T-cell (primary cell): ENCODE data around the gene GPRIN1. TPM values are rescaled to one million over a fixed set of nuclear protein-coding genes. Genes with fewer than 3 reads are reported as not detected.

Source experiments
- ATAC-seq, 4 experiments: fragments of 200-7000 bp in 3 of 4; fragments of 150-1000 bp in 1 of 4; cut with Tn5 transposase; replicated peaks in 1 of 4; 1 replicate in 3 of 4; 2 replicates in 1 of 4; pipeline ENCODE4 v1.10.0; 2021; ENCODE audit warnings: moderate library complexity in 3 of 4, mild to moderate bottlenecking in 2 of 4, moderate number of reproducible peaks in 1 of 4
- CTCF ChIA-PET, 2 donors: fragments of 300-600 bp; sonication (Branson Sonifier 250); formaldehyde crosslinking; loops; one replicate each; lab custom pipeline; 2022; ENCODE audit warnings: antibody characterized with exemption in 2 of 2; lab: Charles Lee
- POLR2A ChIA-PET, 2 donors: fragments of 300-600 bp; sonication (Branson Sonifier 250); formaldehyde crosslinking; loops; one replicate each; lab custom pipeline; 2022; ENCODE audit warnings: antibody characterized with exemption in 2 of 2; lab: Charles Lee
- DNase-seq, 35 experiments: peaks; one replicate each; pipeline versions ENCODE4 v3.0.0 to v3.0.0-alpha.2; 2013 to 2023
- H3K27ac ChIP-seq: one replicate; pipeline ENCODE4 v1.5.1; 2013; ENCODE audit warnings: low read length
- H3K27me3 ChIP-seq, 2 experiments: replicated peaks in 1 of 2; 1 replicate in 1 of 2; 2 replicates in 1 of 2; pipeline versions ENCODE4 v1.6.1 to v1.7.0; 2013; ENCODE audit warnings: low read length in 1 of 2, mixed read lengths in 1 of 2; ENCODE audit not compliant: control insufficient read depth in 2 of 2, insufficient read depth in 2 of 2; ENCODE audit errors: extremely low read depth in 1 of 2
- H3K36me3 ChIP-seq, 2 donors: 1 replicate in 1 of 2; 2 replicates in 1 of 2; pipeline versions ENCODE4 v1.6.1 to v1.7.0; 2013; ENCODE audit warnings: low read length in 1 of 2; ENCODE audit not compliant: control insufficient read depth in 2 of 2, insufficient read depth in 1 of 2; ENCODE audit errors: extremely low read depth in 1 of 2
- H3K4me1 ChIP-seq, 2 experiments: 1 replicate in 1 of 2; 2 replicates in 1 of 2; pipeline versions ENCODE4 v1.6.1 to v1.7.0; 2013; ENCODE audit warnings: low read length in 2 of 2, mixed read lengths in 1 of 2; ENCODE audit not compliant: insufficient read depth in 2 of 2, control insufficient read depth in 1 of 2; ENCODE audit errors: extremely low read depth in 1 of 2
- H3K4me3 ChIP-seq, 2 donors: 1 replicate in 1 of 2; 2 replicates in 1 of 2; pipeline versions ENCODE4 v1.5.1 to v1.7.0; 2013; ENCODE audit warnings: mild to moderate bottlenecking in 2 of 2, low read length in 1 of 2, moderate library complexity in 1 of 2; ENCODE audit not compliant: control insufficient read depth in 1 of 2; ENCODE audit errors: extremely low read depth in 1 of 2
- H3K9me3 ChIP-seq: 2 replicates; pipeline ENCODE4 v1.7.0; 2013
- H3K27ac Mint-ChIP-seq, 2 donors: one replicate each; pipeline ENCODE4 v1.8.0; 2020 to 2021; ENCODE audit warnings: mild to moderate bottlenecking in 2 of 2, mixed read lengths in 2 of 2
- H3K27me3 Mint-ChIP-seq, 2 donors: one replicate each; pipeline ENCODE4 v1.8.0; 2021 to 2022; ENCODE audit warnings: mixed read lengths in 2 of 2
- H3K36me3 Mint-ChIP-seq: one replicate; pipeline ENCODE4 v1.8.0; 2021; ENCODE audit warnings: mixed read lengths
- H3K4me1 Mint-ChIP-seq, 3 donors: one replicate each; pipeline ENCODE4 v1.8.0; 2020 to 2022; ENCODE audit warnings: mixed read lengths in 3 of 3, mild to moderate bottlenecking in 1 of 3
- H3K4me3 Mint-ChIP-seq, 3 donors: one replicate each; pipeline ENCODE4 v1.8.0; 2020 to 2022; ENCODE audit warnings: mild to moderate bottlenecking in 3 of 3, mixed read lengths in 3 of 3, moderate library complexity in 3 of 3
- H3K9me3 Mint-ChIP-seq, 3 donors: one replicate each; pipeline ENCODE4 v1.8.0; 2020 to 2022; ENCODE audit warnings: mixed read lengths in 3 of 3
- WGBS: methylation state at CpG from one replicate; pipeline ENCODE4 v1.1.5; 2013; ENCODE audit warnings: missing lambda C conversion rate; ENCODE audit not compliant: insufficient coverage; 5-methylcytosine and 5-hydroxymethylcytosine counted together
- total RNA-seq, 35 experiments: library from RNA in 6 of 35; stranded (reverse) in 6 of 35; fragments of 120-200 nt in 1 of 35; gene quantifications; one replicate each; pipeline versions ENCODE4 v1.2.1 to v1.2.4 and lab custom pipeline; 2013 to 2026

GPRIN1 gene
- total RNA-seq, 5 donors from 2014 or later (not counting 1 experiment from before 2014, with no cell fraction given), result 0.33 to 1.2 (median 0.64) TPM

GRCh38 chr5:176548967-176549444 lies 61.0 kb downstream of the GPRIN1 start, which contains the start of gene CDHR2:
Gene CDHR2 (plus strand): TSS chr5:176549342. CDS start chr5:176565353, 16,011 bp downstream.
- Mint-ChIP-seq H3K36me3 (no peaks in the 10 kb centered on the region), H3K27me3 (no peaks in the 10 kb centered on the region), H3K4me1 (peaks cover 47 to 72% (median 61%) of the 10 kb centered on the region in 3 donors), H3K27ac (peak within 1 kb of the TSS; percentile 80 to 91), H3K4me3 (peak within 1 kb of the TSS in 1 of 3 donors; percentile 59), H3K9me3 (no peaks in the 10 kb centered on the region)
- H3K4me3 ChIP-seq, result no peak within 1 kb of the TSS
- ChIA-PET CTCF (no interaction called here), POLR2A (no interaction called here)
- H3K4me1 ChIP-seq, result peaks cover 0 to 75% of the 10 kb centered on the region in 2 experiments
- DNase-seq, result no peak
- no peaks in the 10 kb centered on the region for H3K9me3 ChIP-seq
- 89% methylated on average over 16 of the region's 18 CpGs for WGBS
- no peak for ATAC-seq
- H3K27me3 ChIP-seq, result no peaks in the 10 kb centered on the region
- peak within 1 kb of the TSS; percentile 66 for H3K27ac ChIP-seq
- H3K36me3 ChIP-seq, result no peaks in the 10 kb centered on the region

GRCh38 chr5:176547802-176548201 lies 62.2 kb downstream of the GPRIN1 start:
- Mint-ChIP-seq H3K4me1 (peaks cover 40 to 65% (median 54%) of the 10 kb centered on the region in 3 donors), H3K27ac (peak overlapping the region; percentile 80 to 91), H3K27me3 (no peaks in the 10 kb centered on the region), H3K4me3 (no peak overlapping the region), H3K36me3 (no peaks in the 10 kb centered on the region), H3K9me3 (no peaks in the 10 kb centered on the region)
- Histone ChIP-seq H3K4me3 (no peak overlapping the region), H3K27me3 (no peaks in the 10 kb centered on the region), H3K4me1 (peaks cover 0 to 77% of the 10 kb centered on the region in 2 experiments), H3K36me3 (no peaks in the 10 kb centered on the region), H3K27ac (peak overlapping the region; percentile 66), H3K9me3 (no peaks in the 10 kb centered on the region)
- DNase-seq (peak in 1 of 35 experiments; percentile 47), ATAC-seq (peak in 1 of 4 experiments; percentile 11)
- ChIA-PET POLR2A (interaction anchor here in 1 of 2 donors (1.8 kb wide), 1 partner anchor 10 kb away, joined by 9 read pairs; the partner anchor contains the start of gene RNF44), CTCF (interaction anchor here in 1 of 2 donors (1.3 kb wide), 1 partner anchor 112 kb away, joined by 3 read pairs; no protein-coding TSS in a partner anchor)
- 33% methylated on average over 3 of the region's 8 CpGs for WGBS

Other genes starting within 250 kb of the GPRIN1 start
- gene KIAA1191, start 248.4 kb downstream of the GPRIN1 start, total RNA-seq, result 10 to 100 TPM; 66.4 to 79.3 (median 72.8) TPM
- 10 to 100 TPM in 4 of 5 donors, 1 to 10 TPM in 1; 9.9 to 20.0 (median 18.0) TPM for gene ARL10, start 244.7 kb downstream of the GPRIN1 start, total RNA-seq
- 10 to 100 TPM; 10.4 to 29.3 (median 28.3) TPM for gene NOP16, start 221.6 kb downstream of the GPRIN1 start, total RNA-seq
- gene HIGD2A, start 221.4 kb downstream of the GPRIN1 start, total RNA-seq, result 100 to 1,000 TPM in 2 of 5 donors, 10 to 100 TPM in 3; 88.5 to 117 (median 95.4) TPM
- gene CLTB, start 193.6 kb downstream of the GPRIN1 start, total RNA-seq, result 10 to 100 TPM; 43.9 to 73.5 (median 45.6) TPM
- gene FAF2, start 161.8 kb downstream of the GPRIN1 start, total RNA-seq, result 10 to 100 TPM; 24.1 to 27.7 (median 26.2) TPM
- gene RNF44, start 72.8 kb downstream of the GPRIN1 start, total RNA-seq, result 100 to 1,000 TPM; 250 to 319 (median 294) TPM
- gene CDHR2, start 60.8 kb downstream of the GPRIN1 start, total RNA-seq, result 1 to 10 TPM; 1.6 to 3.1 (median 2.8) TPM
- not detected for gene SNCB, start 20.4 kb upstream of the GPRIN1 start, total RNA-seq
- not detected for gene EIF4E1B, start 20.5 kb upstream of the GPRIN1 start, total RNA-seq
- 10 to 100 TPM; 20.2 to 39.3 (median 30.0) TPM for gene TSPAN17, start 37.3 kb upstream of the GPRIN1 start, total RNA-seq
- not detected for gene UNC5A, start 200.4 kb upstream of the GPRIN1 start, total RNA-seq